Measurements from ENCODE around the gene UVSSA.
A peak's percentile ranks its signal among the peaks of the same experiment; 100 is the strongest.
"Not testable (repeated sequence)": the region's sequence is repeated elsewhere in the genome, so short reads cannot be mapped to it uniquely, and the experiment has no call there.

The UVSSA gene

DNA sequence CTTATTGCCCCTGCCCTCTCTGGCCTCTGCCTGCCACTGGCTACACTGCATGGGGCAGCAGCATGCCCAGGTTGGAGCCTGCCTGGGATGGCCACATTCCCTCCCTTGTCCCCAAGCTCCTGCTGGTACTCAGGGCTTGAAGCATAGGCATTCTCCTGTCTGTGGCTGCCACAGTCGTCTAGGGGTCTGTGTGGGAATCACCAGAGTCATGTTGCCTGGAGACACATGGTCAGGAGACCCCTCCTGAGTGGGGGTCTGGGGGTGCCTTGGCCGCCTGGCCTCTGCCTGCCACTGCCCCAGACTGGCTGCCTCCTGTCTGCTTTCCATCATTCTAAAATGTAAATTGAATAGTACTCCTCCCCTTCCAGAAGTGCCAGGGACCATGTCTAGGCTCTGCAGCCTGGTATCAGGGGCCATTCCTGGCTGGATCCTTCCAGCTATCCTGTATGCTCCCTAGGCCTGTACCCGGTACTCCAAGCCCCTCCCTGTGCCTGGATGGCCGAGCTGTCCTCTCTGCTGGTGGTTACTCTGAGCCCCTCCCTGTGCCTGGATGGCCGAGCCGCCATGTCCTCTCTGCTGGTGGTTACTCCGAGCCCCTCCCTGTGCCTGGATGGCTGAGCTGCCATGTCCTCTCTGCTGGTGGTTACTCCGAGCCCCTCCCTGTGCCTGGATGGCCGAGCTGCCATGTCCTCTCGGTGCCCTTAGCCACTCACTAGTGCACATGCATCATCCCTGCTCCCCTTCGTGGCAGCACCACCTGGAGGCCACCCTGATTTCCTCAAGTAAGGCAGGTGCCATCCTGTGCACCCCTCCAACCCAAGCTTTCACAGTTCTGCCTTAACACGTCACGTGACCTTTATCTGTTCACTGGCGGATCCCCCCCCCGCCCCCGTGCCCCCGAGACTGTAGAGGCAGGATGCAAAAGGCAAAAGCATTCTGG is 64.7 kb downstream of the UVSSA start:
- DNase-seq, result no peak

GRCh38 chr4:1412376-1413203 is 65.6 kb downstream of the UVSSA start:
- no peak for DNase-seq

DNA sequence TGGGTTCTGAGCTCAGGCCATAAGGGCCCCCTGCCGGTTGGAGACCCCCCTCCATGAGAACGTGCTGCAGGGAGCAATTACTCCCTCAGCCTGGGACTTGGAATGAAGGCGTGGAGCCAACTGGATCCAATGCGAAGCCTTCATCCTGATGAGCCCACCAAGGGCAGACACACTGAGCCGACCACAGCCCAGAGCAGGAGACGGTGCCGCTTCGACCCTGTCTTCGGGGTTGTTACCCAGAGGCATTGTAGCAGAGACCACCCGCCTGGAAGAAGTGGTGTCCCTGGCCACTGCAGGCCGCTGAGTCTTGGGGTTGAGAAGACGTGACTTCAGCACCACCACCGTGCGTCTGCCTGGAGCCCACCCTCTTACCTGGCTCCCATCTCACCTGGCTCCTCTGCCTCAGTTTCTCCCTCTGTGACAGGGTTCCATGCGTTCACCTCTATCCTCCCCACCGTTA is 66.2 kb downstream of the UVSSA start:
- DNase-seq, result no peak

DNA sequence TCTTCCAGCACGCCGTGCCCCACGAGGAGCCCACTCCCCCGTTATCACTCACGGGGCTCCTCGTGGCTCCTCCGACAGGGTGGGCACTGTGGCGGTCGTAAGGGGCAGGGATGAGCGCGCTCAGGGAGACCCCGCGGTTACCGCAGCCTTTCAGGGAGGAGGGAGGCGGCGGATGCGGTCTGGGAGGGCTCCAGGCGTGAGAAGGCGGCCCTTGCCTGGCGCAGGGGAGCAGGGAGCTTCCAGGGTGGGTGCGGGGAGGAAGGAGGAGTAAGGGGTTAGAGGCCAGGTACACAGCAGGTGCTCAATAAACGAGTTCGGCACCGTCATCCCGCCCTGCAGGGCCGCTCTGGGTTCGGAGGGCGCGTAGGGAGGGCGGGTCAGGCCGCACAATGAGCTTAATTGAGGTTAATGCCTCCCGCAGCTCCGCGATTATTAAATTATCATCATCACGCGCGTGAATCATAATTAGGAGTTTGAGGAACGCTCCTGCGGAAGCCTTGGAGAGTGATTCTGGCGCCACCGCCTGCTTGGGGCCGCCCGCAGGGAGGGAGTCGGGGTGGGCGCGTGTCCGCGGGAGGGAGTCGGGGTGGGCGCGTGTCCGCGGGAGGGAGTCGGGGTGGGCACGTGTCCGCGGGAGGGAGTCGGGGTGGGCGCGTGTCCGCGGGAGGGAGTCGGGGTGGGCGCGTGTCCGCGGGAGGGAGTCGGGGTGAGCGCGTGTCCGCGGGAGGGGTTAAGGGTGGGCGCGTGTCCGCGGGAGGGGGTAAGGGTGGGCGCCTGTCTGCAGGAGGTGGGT is 66.9 kb downstream of the UVSSA start:
- no peak for DNase-seq

GRCh38 chr4:1414831-1415680 is 68.0 kb downstream of the UVSSA start:
- no peak for DNase-seq

DNA sequence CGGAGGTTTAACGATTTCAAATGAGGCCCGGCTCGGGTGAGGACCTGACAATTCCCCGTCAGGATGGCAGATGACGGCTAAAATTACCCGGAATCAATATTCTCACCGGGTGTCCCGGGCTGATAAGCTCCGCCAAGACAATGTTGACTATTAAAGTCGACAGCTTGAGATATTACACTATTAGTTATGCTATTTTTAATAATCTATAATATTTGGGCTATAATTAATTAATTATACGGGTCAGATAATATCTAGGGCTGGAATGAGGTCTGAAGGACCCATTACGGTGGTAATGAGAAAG is 68.6 kb downstream of the UVSSA start:
- DNase-seq, result no peak

DNA sequence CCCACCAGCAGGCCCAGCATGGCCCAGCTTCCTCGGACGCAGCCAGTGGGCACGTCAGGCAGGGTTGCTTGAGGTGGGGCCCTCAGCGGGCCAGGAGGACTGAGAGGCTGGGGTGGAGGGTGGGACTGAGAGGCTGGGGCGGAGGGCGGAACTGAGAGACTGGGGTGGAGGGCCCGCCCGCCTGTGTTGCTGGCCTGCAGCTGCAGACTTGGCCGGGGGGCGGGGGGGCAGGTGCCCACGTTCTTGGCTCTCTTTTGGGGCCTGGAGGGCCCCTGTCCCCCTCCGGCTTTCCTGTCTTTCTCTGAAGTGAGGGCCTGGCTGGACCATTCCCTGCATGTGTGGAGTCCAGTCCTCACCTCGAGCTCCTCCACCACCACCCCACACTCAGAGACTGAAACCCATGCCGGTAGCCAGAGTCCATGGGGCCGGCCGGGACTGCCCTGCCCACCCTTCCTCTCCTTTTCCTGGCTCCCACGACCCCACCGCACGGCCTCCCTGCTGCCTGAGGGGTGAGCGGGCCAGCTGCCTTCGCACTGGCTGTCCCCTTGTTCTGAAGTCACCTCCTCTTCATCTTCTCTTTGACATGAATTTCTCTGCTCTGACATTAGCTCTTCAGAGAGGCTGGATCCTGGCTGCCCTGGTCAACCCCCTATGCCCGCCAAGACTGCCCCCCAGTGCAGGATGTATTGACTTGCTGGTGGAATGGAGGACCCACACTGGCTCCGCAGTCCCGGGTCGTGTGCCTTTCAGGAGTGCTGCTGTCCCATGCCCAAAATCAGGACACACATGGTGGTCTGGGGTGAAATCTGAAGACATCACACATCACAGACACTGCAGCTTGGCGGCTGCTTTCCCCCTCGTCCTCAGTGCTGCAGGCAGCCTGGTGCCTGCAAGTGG is 69.3 kb downstream of the UVSSA start:
- DNase-seq, result peak in 1 of 2 donors; percentile 13

DNA sequence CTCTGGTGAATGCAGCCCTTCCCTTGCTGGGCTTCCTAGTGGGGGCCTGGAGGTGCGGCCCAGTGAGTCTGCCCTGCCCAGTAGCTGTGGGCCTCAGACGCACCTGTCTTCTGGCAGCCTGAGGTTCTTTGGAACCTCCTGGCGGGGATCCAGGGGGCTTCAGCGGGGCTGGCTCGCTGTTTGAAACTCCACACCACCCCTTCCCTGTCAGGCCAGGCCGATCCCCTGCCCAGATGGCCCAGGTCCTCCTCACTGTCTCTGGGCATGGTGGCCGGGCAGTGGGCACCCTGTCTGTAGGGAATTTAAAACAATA is 69.9 kb downstream of the UVSSA start:
- DNase-seq, result no peak

GRCh38 chr4:1417522-1418390 is 70.7 kb downstream of the UVSSA start:
- DNase-seq, result no peak

DNA sequence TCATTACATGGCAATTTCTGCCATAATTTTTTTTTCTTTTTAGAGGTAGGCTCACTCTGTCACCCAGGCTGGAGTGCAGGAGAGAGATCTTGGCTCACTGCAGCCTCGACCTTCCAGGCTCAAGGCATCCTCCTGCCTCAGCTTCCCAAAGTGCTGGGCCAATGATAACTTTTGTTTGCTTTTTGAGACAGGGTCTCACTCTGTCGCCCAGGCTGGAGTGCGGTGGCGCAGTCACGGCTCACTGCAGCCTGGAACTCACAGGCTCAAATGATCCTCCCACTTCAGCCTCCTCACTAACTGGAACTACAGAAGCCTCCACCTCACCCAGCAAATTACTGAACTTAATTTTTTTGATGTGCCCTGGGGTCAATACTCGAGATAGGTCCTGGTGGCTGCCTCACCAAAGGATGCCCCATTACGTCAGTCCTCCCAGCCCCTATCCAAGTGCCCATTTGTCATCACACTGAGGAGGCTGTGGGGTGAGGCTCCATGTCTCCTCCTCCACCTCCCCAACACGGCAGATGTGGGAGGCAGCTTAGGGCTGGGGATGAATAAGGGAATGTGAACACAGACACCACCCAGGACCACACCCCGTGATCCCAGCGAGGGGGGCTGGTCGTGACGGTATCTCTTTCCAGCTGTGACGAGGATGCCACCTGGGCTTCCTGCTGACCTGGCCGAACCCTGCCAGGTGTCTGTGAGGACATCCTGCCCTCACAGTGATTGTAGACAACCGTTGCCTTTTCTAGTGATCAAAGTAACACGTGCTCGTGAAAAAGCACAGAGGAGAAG is 71.7 kb downstream of the UVSSA start:
- peak in 1 of 2 donors; percentile 14 for DNase-seq

- no peak for DNase-seq
These were observed 72.7 kb downstream of the UVSSA start for GRCh38 chr4:1419708-1420107.

DNA sequence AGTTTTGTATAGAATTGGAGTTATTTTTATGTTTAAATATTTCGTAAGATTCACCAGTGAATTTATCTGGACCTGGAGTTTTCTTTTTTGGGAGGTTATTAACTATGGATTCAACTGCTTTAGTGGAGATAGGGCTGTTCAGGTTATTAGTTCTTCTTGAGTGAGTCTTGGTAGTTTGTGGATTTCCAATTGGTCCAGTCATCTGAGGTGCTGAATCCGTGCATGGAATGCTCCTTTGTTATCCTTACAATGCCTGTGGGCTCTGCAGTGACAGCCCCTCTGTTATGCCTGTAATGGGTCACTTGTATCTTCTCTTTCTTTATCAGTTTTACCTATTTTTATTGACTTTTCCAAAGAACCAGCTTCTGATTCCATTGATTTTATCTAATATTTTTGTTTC is 74.6 kb downstream of the UVSSA start:
- DNase-seq, result no peak

DNA sequence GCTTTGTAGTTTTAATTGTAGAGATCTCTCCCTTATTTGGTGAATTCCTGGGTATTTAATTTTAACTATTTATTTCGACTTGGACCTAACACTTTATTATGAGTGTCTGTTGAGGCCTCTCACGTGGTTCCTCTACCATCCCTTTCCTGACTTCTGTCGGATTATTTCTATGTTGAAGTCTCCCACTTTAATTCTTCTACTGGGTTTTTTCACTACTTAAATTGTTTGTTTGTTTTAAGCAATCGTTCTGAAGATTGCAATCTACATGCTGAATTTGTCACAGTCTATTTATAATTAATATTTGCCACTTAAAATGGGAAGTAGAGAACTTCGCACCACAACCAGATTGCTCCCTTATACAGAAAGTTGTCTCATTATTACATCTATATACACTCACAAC is 80.0 kb downstream of the UVSSA start:
- no peak for DNase-seq

GRCh38 chr4:1443688-1444172 is 96.7 kb downstream of the UVSSA start:
- not testable (repeated sequence) for DNase-seq
